NCI-H2081 treated with DMSO at 0.1 percent for 48 hours (cell line): ENCODE results near the gene NENF.
"Not testable (repeated sequence)": the region's sequence is repeated elsewhere in the genome, so short reads cannot be mapped to it uniquely, and the experiment has no call there.

Experiments
- DNase-seq: peaks from one replicate; lab custom pipeline; 2025; lab: John Stamatoyannopoulos, UW

NENF gene

GRCh38 chr1:212432661-212433576, at the start of gene NENF:
NENF (plus strand) TSS chr1:212432920; CDS start chr1:212432944, 24 bp downstream.
- no peak for DNase-seq

GRCh38 chr1:212386029-212386428, 46.7 kb upstream of the NENF start:
- DNase-seq: no peak

GRCh38 chr1:212388985-212389716, 43.6 kb upstream of the NENF start:
- DNase-seq: no peak

GRCh38 chr1:212395678-212396437, 36.9 kb upstream of the NENF start:
- DNase-seq: not testable (repeated sequence)

- no peak for DNase-seq
Measured at GRCh38 chr1:212396638-212397037, 36.1 kb upstream of the NENF start.

- DNase-seq: no peak
Measured at GRCh38 chr1:212397171-212397570, 35.5 kb upstream of the NENF start.

GRCh38 chr1:212401042-212401441, 31.7 kb upstream of the NENF start:
- no peak for DNase-seq

- DNase-seq: no peak
Measured at GRCh38 chr1:212401838-212402582, 30.7 kb upstream of the NENF start.

- no peak for DNase-seq
Measured at GRCh38 chr1:212402666-212403321, 29.9 kb upstream of the NENF start.

- no peak for DNase-seq
Measured at GRCh38 chr1:212410231-212410820, 22.4 kb upstream of the NENF start.

GRCh38 chr1:212412374-212412773, 20.3 kb upstream of the NENF start:
- DNase-seq: no peak

GRCh38 chr1:212413902-212414327, 18.8 kb upstream of the NENF start:
- no peak for DNase-seq

GRCh38 chr1:212414328-212415106, 18.2 kb upstream of the NENF start, which contains the start of gene PACC1:
PACC1 (minus strand) TSS chr1:212414886; CDS start chr1:212414757, 129 bp downstream.
- peak; percentile 75 for DNase-seq

- DNase-seq: no peak
Measured at GRCh38 chr1:212415107-212415841, 17.4 kb upstream of the NENF start.

- no peak for DNase-seq
Measured at GRCh38 chr1:212421165-212421564, 11.6 kb upstream of the NENF start.

GRCh38 chr1:212423879-212424278, 8.8 kb upstream of the NENF start:
- no peak for DNase-seq

GRCh38 chr1:212428496-212428895, 4.2 kb upstream of the NENF start:
- DNase-seq: no peak

GRCh38 chr1:212430416-212430815, 2.3 kb upstream of the NENF start:
- no peak for DNase-seq

- DNase-seq: no peak
Measured at GRCh38 chr1:212430955-212431394, 1.7 kb upstream of the NENF start.
